Measurements from ENCODE around the gene ELOA.
"Not testable (repeated sequence)": the region's sequence is repeated elsewhere in the genome, so short reads cannot be mapped to it uniquely, and the experiment has no call there.

ELOA gene

GRCh38 chr1:23743287-23744152 lies at the start of gene ELOA:
Gene ELOA (plus strand): TSS chr1:23743471. CDS start chr1:23743504, 33 bp downstream.
- peak; percentile 74 for DNase-seq

- no peak for DNase-seq
These were observed 49.7 kb upstream of the ELOA start for GRCh38 chr1:23693599-23693998.

- DNase-seq, result no peak
These were observed 48.9 kb upstream of the ELOA start for GRCh38 chr1:23694371-23694770.

- no peak for DNase-seq
These were observed 47.6 kb upstream of the ELOA start for GRCh38 chr1:23695667-23696066.

GRCh38 chr1:23696335-23696989 lies 46.8 kb upstream of the ELOA start:
- no peak for DNase-seq

- DNase-seq, result no peak
These were observed 44.8 kb upstream of the ELOA start for GRCh38 chr1:23698466-23698865.

- DNase-seq, result no peak
These were observed 43.7 kb upstream of the ELOA start for GRCh38 chr1:23699280-23700179.

GRCh38 chr1:23701310-23701709 lies 42.0 kb upstream of the ELOA start:
- no peak for DNase-seq

GRCh38 chr1:23701996-23702395 lies 41.3 kb upstream of the ELOA start:
- DNase-seq, result no peak

GRCh38 chr1:23704834-23705495 lies 38.3 kb upstream of the ELOA start:
- DNase-seq, result no peak

- DNase-seq, result no peak
These were observed 34.0 kb upstream of the ELOA start for GRCh38 chr1:23709229-23709628.

GRCh38 chr1:23718482-23718881 lies 24.8 kb upstream of the ELOA start:
- no peak for DNase-seq

- no peak for DNase-seq
These were observed 24.0 kb upstream of the ELOA start for GRCh38 chr1:23719162-23719820.

GRCh38 chr1:23720256-23720995 lies 22.8 kb upstream of the ELOA start:
- peak; percentile 49 for DNase-seq

- no peak for DNase-seq
These were observed 20.6 kb upstream of the ELOA start for GRCh38 chr1:23722652-23723051.

- no peak for DNase-seq
These were observed 16.6 kb upstream of the ELOA start for GRCh38 chr1:23726686-23727085.

- no peak for DNase-seq
These were observed 15.9 kb upstream of the ELOA start for GRCh38 chr1:23727362-23727811.

- DNase-seq, result no peak
These were observed 10.7 kb upstream of the ELOA start for GRCh38 chr1:23732363-23733224.

- DNase-seq, result not testable (repeated sequence)
These were observed 10.0 kb upstream of the ELOA start for GRCh38 chr1:23733281-23733680.

- no peak for DNase-seq
These were observed 6.7 kb upstream of the ELOA start for GRCh38 chr1:23736437-23737134.

Data from CD4-positive, alpha-beta T cell treated with Interleukin-17A for 1 hour (primary cell).